HL-60 (cell line): Measurements from ENCODE around the gene PBRM1.

Source experiments
- CTCF ChIP-seq: IDR thresholded peaks from one replicate; pipeline ENCODE4 v1.5.1; 2011; ENCODE audit warnings: low read length, control low read depth, inconsistent platforms; ENCODE audit not compliant: insufficient read depth
- REST ChIP-seq: IDR thresholded peaks from 2 replicates; pipeline ENCODE4 v1.6.1; 2012; ENCODE audit warnings: low read depth; ENCODE audit not compliant: insufficient replicate concordance

- no peak for TF ChIP-seq CTCF
- TF ChIP-seq REST: no peak
Measured at GRCh38 chr3:52561028-52561747, 124.5 kb downstream of the PBRM1 start.
